OCI-LY1 (cell line): ENCODE results near the gene PSTPIP2.
"Not testable (repeated sequence)": the region's sequence is repeated elsewhere in the genome, so short reads cannot be mapped to it uniquely, and the experiment has no call there.

Experiments used
- H2AFZ ChIP-seq: fragments of 200-600 bp; sonication (generic), shearing (Covaris generic); 2 replicates; pipeline ENCODE4 v1.6.0; 2014; ENCODE audit warnings: antibody characterized with exemption, mild to moderate bottlenecking, low read length
- H3F3A ChIP-seq: fragments of 200-600 bp; sonication (generic), shearing (Covaris generic); 2 replicates; pipeline ENCODE4 v1.6.0; 2014; ENCODE audit warnings: mild to moderate bottlenecking, antibody characterized with exemption, low read length, moderate library complexity; ENCODE audit not compliant: insufficient read depth
- H3K27ac ChIP-seq: fragments of 200-600 bp; sonication (generic); 2 replicates; pipeline ENCODE4 v1.5.1; 2014; ENCODE audit warnings: low read length, mixed run types, mild to moderate bottlenecking, low read depth; ENCODE audit not compliant: poor library complexity, severe bottlenecking
- H3K27me3 ChIP-seq: fragments of 200-600 bp; sonication (generic); 2 replicates; pipeline ENCODE4 v1.6.0; 2014; ENCODE audit warnings: antibody characterized with exemption, mild to moderate bottlenecking, low read length, moderate library complexity; ENCODE audit not compliant: insufficient read depth
- H3K36me3 ChIP-seq: fragments of 200-600 bp; sonication (generic); 2 replicates; pipeline ENCODE4 v1.6.1; 2014; ENCODE audit warnings: mild to moderate bottlenecking, antibody characterized with exemption, low read length, moderate library complexity, mixed read lengths; ENCODE audit not compliant: insufficient read depth
- H3K4me1 ChIP-seq: fragments of 200-600 bp; sonication (generic); 2 replicates; pipeline ENCODE4 v1.5.1; 2014; ENCODE audit warnings: mild to moderate bottlenecking, low read length, moderate library complexity; ENCODE audit not compliant: insufficient read depth, severe bottlenecking
- H3K4me2 ChIP-seq: fragments of 200-600 bp; sonication (generic), shearing (Covaris generic); 2 replicates; pipeline ENCODE4 v1.6.1; 2014; ENCODE audit warnings: low read length
- H3K4me3 ChIP-seq: fragments of 200-600 bp; sonication (generic); 2 replicates; pipeline ENCODE4 v1.5.1; 2014; ENCODE audit warnings: low read length, low read depth, mild to moderate bottlenecking, mixed read lengths; ENCODE audit not compliant: poor library complexity, severe bottlenecking
- H3K79me2 ChIP-seq: fragments of 200-600 bp; shearing (Covaris generic); 2 replicates; pipeline ENCODE4 v1.6.1; 2016; ENCODE audit warnings: mixed run types, low read length, mixed read lengths; ENCODE audit not compliant: insufficient read depth
- H3K9ac ChIP-seq: fragments of 200-600 bp; sonication (generic), shearing (Covaris generic); 2 replicates; pipeline ENCODE4 v1.6.1; 2014; ENCODE audit warnings: mild to moderate bottlenecking, low read length, mixed read lengths
- H3K9me2 ChIP-seq: fragments of 200-600 bp; sonication (generic), shearing (Covaris generic); 2 replicates; pipeline ENCODE4 v1.6.1; 2014; ENCODE audit warnings: low read depth, mild to moderate bottlenecking, low read length, mixed read lengths
- H3K9me3 ChIP-seq: fragments of 200-600 bp; shearing (Covaris generic); 2 replicates; pipeline ENCODE4 v1.6.1; 2014; ENCODE audit warnings: low read length, mixed read lengths
- H4K20me1 ChIP-seq: fragments of 200-600 bp; sonication (generic), shearing (Covaris generic); 2 replicates; pipeline ENCODE4 v1.6.0; 2016; ENCODE audit warnings: mild to moderate bottlenecking, low read length; ENCODE audit not compliant: insufficient read depth
- CTCF ChIP-seq: fragments of 200-600 bp; sonication (generic), shearing (Covaris generic); IDR thresholded peaks from 2 replicates; pipeline ENCODE4 v1.5.1; 2017; ENCODE audit warnings: mild to moderate bottlenecking, antibody characterized with exemption, low read length, moderate library complexity, mixed read lengths
- EZH2 ChIP-seq: fragments of 200-600 bp; sonication (generic), shearing (Covaris generic); IDR thresholded peaks from 2 replicates; pipeline ENCODE4 v1.8.0; 2017; ENCODE audit warnings: borderline replicate concordance, mixed run types, mild to moderate bottlenecking, antibody characterized with exemption, low read length, moderate library complexity, mixed read lengths

PSTPIP2 gene

GRCh38 chr18:46048641-46049040 is 23.4 kb downstream of the PSTPIP2 start:
- no peaks in the 10 kb centered on the region for H3K9me2 ChIP-seq
- no peaks in the 10 kb centered on the region for H3F3A ChIP-seq
- H3K36me3 ChIP-seq: no peaks in the 10 kb centered on the region
- H3K27ac ChIP-seq: no peak overlapping the region
- no peaks in the 10 kb centered on the region for H3K9me3 ChIP-seq
- TF ChIP-seq EZH2: no peak
- no peak for TF ChIP-seq CTCF
- H3K4me3 ChIP-seq: no peak overlapping the region
- no peaks in the 10 kb centered on the region for H4K20me1 ChIP-seq
- H3K4me2 ChIP-seq: no peak overlapping the region
- no peak overlapping the region for H3K9ac ChIP-seq
- H3K4me1 ChIP-seq: no peaks in the 10 kb centered on the region
- H3K79me2 ChIP-seq: no peaks in the 10 kb centered on the region
- no peaks in the 10 kb centered on the region for H3K27me3 ChIP-seq
- H2AFZ ChIP-seq: no peak overlapping the region

GRCh38 chr18:46047369-46047768 is 24.7 kb downstream of the PSTPIP2 start:
- not testable (repeated sequence) for H3K9ac ChIP-seq, H3K79me2 ChIP-seq, H3F3A ChIP-seq, H3K27me3 ChIP-seq, H2AFZ ChIP-seq, H4K20me1 ChIP-seq, H3K4me1 ChIP-seq, H3K27ac ChIP-seq, H3K4me2 ChIP-seq, H3K9me2 ChIP-seq, H3K9me3 ChIP-seq, H3K4me3 ChIP-seq, H3K36me3 ChIP-seq

GRCh38 chr18:46046688-46047087 is 25.4 kb downstream of the PSTPIP2 start:
- Histone ChIP-seq H3K79me2 (no peaks in the 10 kb centered on the region), H3K9me3 (no peaks in the 10 kb centered on the region), H4K20me1 (no peaks in the 10 kb centered on the region), H3F3A (no peaks in the 10 kb centered on the region), H3K27me3 (no peaks in the 10 kb centered on the region), H3K36me3 (no peaks in the 10 kb centered on the region), H2AFZ (no peak overlapping the region), H3K4me2 (no peak overlapping the region), H3K4me3 (no peak overlapping the region), H3K9ac (no peak overlapping the region), H3K27ac (no peak overlapping the region), H3K4me1 (no peaks in the 10 kb centered on the region), H3K9me2 (no peaks in the 10 kb centered on the region)
- TF ChIP-seq EZH2 (no peak), CTCF (no peak)

- Histone ChIP-seq H3K36me3 (no peaks in the 10 kb centered on the region), H3K4me3 (no peak overlapping the region), H3K27me3 (no peaks in the 10 kb centered on the region), H3K9me2 (no peaks in the 10 kb centered on the region), H3K79me2 (no peaks in the 10 kb centered on the region), H3K27ac (no peak overlapping the region), H4K20me1 (no peaks in the 10 kb centered on the region), H3K4me1 (no peaks in the 10 kb centered on the region), H3K4me2 (no peak overlapping the region), H3K9ac (no peak overlapping the region), H3K9me3 (no peaks in the 10 kb centered on the region), H3F3A (no peaks in the 10 kb centered on the region), H2AFZ (no peak overlapping the region)
- TF ChIP-seq EZH2 (no peak), CTCF (no peak)
Observed at GRCh38 chr18:46046126-46046525, 25.9 kb downstream of the PSTPIP2 start.
